Neural progenitor cell (in vitro differentiated cells): ENCODE data around the gene SNX13. TPM values are rescaled to one million over a fixed set of nuclear protein-coding genes. Genes with fewer than 3 reads are reported as not detected.
"Not testable (repeated sequence)": the region's sequence is repeated elsewhere in the genome, so short reads cannot be mapped to it uniquely, and the experiment has no call there.

Experiments used
- DNase-seq: peaks from one replicate; pipeline ENCODE4 v3.0.0-alpha.2; 2016; ENCODE audit warnings: low spot score
- H2AFZ ChIP-seq: fragments of 200-600 bp; sonication (generic); replicated peaks from 2 replicates; pipeline ENCODE4 v1.6.1; 2016; ENCODE audit warnings: antibody characterized with exemption
- H3F3A ChIP-seq: fragments of 200-600 bp; sonication (generic); 2 replicates; pipeline ENCODE4 v1.6.1; 2016; ENCODE audit warnings: antibody characterized with exemption, low read depth
- H3K27ac ChIP-seq: fragments of 200-600 bp; sonication (generic); 2 replicates; pipeline ENCODE4 v1.5.1; 2016; ENCODE audit warnings: mild to moderate bottlenecking
- H3K27me3 ChIP-seq: fragments of 200-600 bp; sonication (generic); 2 replicates; pipeline ENCODE4 v1.6.1; 2016; ENCODE audit warnings: mild to moderate bottlenecking, moderate library complexity
- H3K36me3 ChIP-seq: fragments of 200-600 bp; sonication (generic); 2 replicates; pipeline ENCODE4 v1.5.1; 2016
- H3K4me1 ChIP-seq: fragments of 200-600 bp; sonication (generic); 2 replicates; pipeline ENCODE4 v1.6.1; 2016; ENCODE audit warnings: mixed run types
- H3K4me2 ChIP-seq: fragments of 200-600 bp; sonication (generic); 2 replicates; pipeline ENCODE4 v1.6.1; 2016
- H3K4me3 ChIP-seq: fragments of 200-600 bp; sonication (generic); 2 replicates; pipeline ENCODE4 v1.5.1; 2016
- H3K79me2 ChIP-seq: fragments of 200-600 bp; sonication (generic); 2 replicates; pipeline ENCODE4 v1.6.1; 2016; ENCODE audit warnings: low read depth
- H3K9ac ChIP-seq: fragments of 200-600 bp; sonication (generic); 2 replicates; pipeline ENCODE4 v1.6.1; 2016
- H3K9me3 ChIP-seq: fragments of 200-600 bp; sonication (generic); 2 replicates; pipeline ENCODE4 v1.5.1; 2016; ENCODE audit warnings: low read depth
- H4K20me1 ChIP-seq: fragments of 200-600 bp; sonication (generic); 2 replicates; pipeline ENCODE4 v1.6.1; 2016; ENCODE audit warnings: low read depth
- H3K27ac Mint-ChIP-seq: 3 replicates; pipeline ENCODE4 v1.8.0; 2021; ENCODE audit warnings: mixed read lengths
- H3K27me3 Mint-ChIP-seq: 2 replicates; pipeline ENCODE4 v1.8.0; 2022; ENCODE audit warnings: low read depth, mild to moderate bottlenecking, inconsistent platforms, moderate library complexity, mixed read lengths; ENCODE audit not compliant: insufficient read depth
- H3K36me3 Mint-ChIP-seq: 3 replicates; pipeline ENCODE4 v1.8.0; 2021; ENCODE audit warnings: mixed read lengths
- H3K4me1 Mint-ChIP-seq: 3 replicates; pipeline ENCODE4 v1.8.0; 2021; ENCODE audit warnings: mixed read lengths
- H3K4me3 Mint-ChIP-seq: 3 replicates; pipeline ENCODE4 v1.8.0; 2021; ENCODE audit warnings: mild to moderate bottlenecking, moderate library complexity, mixed read lengths
- H3K9me3 Mint-ChIP-seq: 3 replicates; pipeline ENCODE4 v1.8.0; 2020; ENCODE audit warnings: mixed read lengths
- CTCF ChIP-seq: fragments of 200-600 bp; sonication (generic); IDR thresholded peaks from 2 replicates; pipeline ENCODE4 v1.5.1; 2017; ENCODE audit warnings: antibody characterized with exemption, mild to moderate bottlenecking
- EZH2 ChIP-seq: fragments of 200-600 bp; sonication (generic); IDR thresholded peaks from 2 replicates; pipeline ENCODE4 v1.6.1; 2017; ENCODE audit warnings: antibody characterized with exemption, mild to moderate bottlenecking, moderate library complexity
- EZH2phosphoT487 ChIP-seq: fragments of 200-600 bp; sonication (generic); IDR thresholded peaks from 2 replicates; pipeline ENCODE4 v1.6.1; 2017; ENCODE audit warnings: antibody characterized with exemption
- total RNA-seq: library from RNA; depleted of rRNA; stranded (reverse); fragments of >200 nt; gene quantifications from 2 replicates; pipeline ENCODE4 v1.2.3, GENCODE V29; 2015; ENCODE audit warnings: low replicate concordance

The SNX13 gene
- total RNA-seq, 1 donor from 2014 or later = 67.5 TPM

GRCh38 chr7:17910377-17910776 lies 29.9 kb downstream of the SNX13 start:
- Histone ChIP-seq H3K27me3 (no peaks in the 10 kb centered on the region), H3K4me3 (no peak overlapping the region), H3K27ac (no peak overlapping the region), H4K20me1 (peaks cover 41% of the 10 kb centered on the region), H2AFZ (no peak overlapping the region), H3F3A (no peaks in the 10 kb centered on the region), H3K4me1 (peaks cover 14% of the 10 kb centered on the region), H3K9ac (no peak overlapping the region), H3K4me2 (no peak overlapping the region), H3K9me3 (no peaks in the 10 kb centered on the region), H3K79me2 (peaks cover 100% of the 10 kb centered on the region), H3K36me3 (no peaks in the 10 kb centered on the region)
- H3K27ac Mint-ChIP-seq = no peak overlapping the region
- H3K36me3 Mint-ChIP-seq = peaks cover 17% of the 10 kb centered on the region
- H3K4me3 Mint-ChIP-seq = no peak overlapping the region
- no peaks in the 10 kb centered on the region for H3K4me1 Mint-ChIP-seq
- H3K27me3 Mint-ChIP-seq = peaks cover 3% of the 10 kb centered on the region
- H3K9me3 Mint-ChIP-seq = peaks cover 25% of the 10 kb centered on the region
- no peak for DNase-seq
- TF ChIP-seq EZH2 (no peak), EZH2phosphoT487 (no peak), CTCF (no peak)

- H4K20me1 ChIP-seq = peaks cover 36% of the 10 kb centered on the region
- H3F3A ChIP-seq, H3K4me3 ChIP-seq, H3K4me2 ChIP-seq, H3K27me3 ChIP-seq, H3K27ac Mint-ChIP-seq, H3K9me3 ChIP-seq, H3K36me3 ChIP-seq, DNase-seq, H3K27me3 Mint-ChIP-seq, H3K4me3 Mint-ChIP-seq, H2AFZ ChIP-seq, H3K4me1 Mint-ChIP-seq, H3K27ac ChIP-seq, H3K9ac ChIP-seq, H3K4me1 ChIP-seq: not testable (repeated sequence)
- peaks cover 100% of the 10 kb centered on the region for H3K79me2 ChIP-seq
- Mint-ChIP-seq H3K9me3 (peaks cover 19% of the 10 kb centered on the region), H3K36me3 (peaks cover 15% of the 10 kb centered on the region)
Observed at GRCh38 chr7:17909310-17909709, 31.0 kb downstream of the SNX13 start.

GRCh38 chr7:17907014-17907413 lies 33.3 kb downstream of the SNX13 start:
- Histone ChIP-seq H3K4me2 (no peak overlapping the region), H3K27ac (no peak overlapping the region), H2AFZ (no peak overlapping the region), H3K4me3 (no peak overlapping the region), H3K36me3 (no peaks in the 10 kb centered on the region), H4K20me1 (peaks cover 28% of the 10 kb centered on the region), H3K9me3 (no peaks in the 10 kb centered on the region), H3K79me2 (peaks cover 99% of the 10 kb centered on the region), H3K9ac (no peak overlapping the region), H3K4me1 (peaks cover 7% of the 10 kb centered on the region), H3K27me3 (no peaks in the 10 kb centered on the region), H3F3A (no peaks in the 10 kb centered on the region)
- no peak for DNase-seq
- H3K4me3 Mint-ChIP-seq = no peak overlapping the region
- TF ChIP-seq EZH2 (no peak), EZH2phosphoT487 (no peak), CTCF (no peak)
- H3K4me1 Mint-ChIP-seq = no peaks in the 10 kb centered on the region
- peaks cover 13% of the 10 kb centered on the region for H3K36me3 Mint-ChIP-seq
- H3K27ac Mint-ChIP-seq = no peak overlapping the region
- peaks cover 15% of the 10 kb centered on the region for H3K9me3 Mint-ChIP-seq
- H3K27me3 Mint-ChIP-seq = peaks cover 2% of the 10 kb centered on the region

- Mint-ChIP-seq H3K4me3 (no peak overlapping the region), H3K36me3 (peaks cover 7% of the 10 kb centered on the region), H3K27ac (no peak overlapping the region), H3K27me3 (no peaks in the 10 kb centered on the region), H3K4me1 (no peaks in the 10 kb centered on the region), H3K9me3 (no peaks in the 10 kb centered on the region)
- Histone ChIP-seq H3K79me2 (peaks cover 74% of the 10 kb centered on the region), H3K27me3 (no peaks in the 10 kb centered on the region), H3K36me3 (no peaks in the 10 kb centered on the region), H3K9ac (no peak overlapping the region), H4K20me1 (peaks cover 28% of the 10 kb centered on the region), H3K4me1 (peaks cover 7% of the 10 kb centered on the region), H2AFZ (no peak overlapping the region), H3K4me3 (no peak overlapping the region), H3F3A (no peaks in the 10 kb centered on the region), H3K9me3 (no peaks in the 10 kb centered on the region), H3K4me2 (no peak overlapping the region), H3K27ac (no peak overlapping the region)
- TF ChIP-seq EZH2phosphoT487 (no peak), CTCF (no peak), EZH2 (no peak)
- no peak for DNase-seq
Observed at GRCh38 chr7:17903337-17903736, 37.0 kb downstream of the SNX13 start.
